Mucosa of descending colon (tissue), 3 donors: Measurements from ENCODE around the gene NR5A1. TPM values are rescaled to one million over a fixed set of nuclear protein-coding genes. Genes with fewer than 3 reads are reported as not detected.

Experiments
- ATAC-seq: fragments of 200-7000 bp; cut with Tn5 transposase; one replicate; pipeline ENCODE4 v1.9.1; 2020; ENCODE audit warnings: mild to moderate bottlenecking, moderate library complexity
- DNase-seq, 3 donors: peaks; one replicate each; pipeline ENCODE4 v3.0.0-alpha.2; 2020
- H3K36me3 ChIP-seq: fragments of 200-600 bp; one replicate; pipeline ENCODE4 v1.8.0; 2021; ENCODE audit warnings: low read depth, mild to moderate bottlenecking
- H3K4me1 ChIP-seq: fragments of 200-600 bp; one replicate; pipeline ENCODE4 v1.8.0; 2021; ENCODE audit warnings: low read depth, mild to moderate bottlenecking
- H3K4me3 ChIP-seq: fragments of 200-600 bp; one replicate; pipeline ENCODE4 v1.8.0; 2021; ENCODE audit warnings: mild to moderate bottlenecking
- H3K9me3 ChIP-seq: fragments of 200-600 bp; one replicate; pipeline ENCODE4 v1.8.0; 2021; ENCODE audit warnings: mild to moderate bottlenecking
- CTCF ChIP-seq: fragments of 200-600 bp; IDR thresholded peaks from one replicate; pipeline ENCODE4 v1.8.0; 2022; ENCODE audit warnings: antibody characterized with exemption, mild to moderate bottlenecking
- intact Hi-C, 2 donors: fragments of 100-400 bp; cut with DNase I in 1 of 2; cut with micrococcal nuclease in 1 of 2; formaldehyde crosslinking; loops; one replicate each; pipeline versions ENCODE4 v1.11.0 to v1.11.1; 2022; cut with DNase I, micrococcal nuclease
- total RNA-seq, 3 donors: library from RNA; stranded (reverse); fragmentation: NEBNext Ultra II Directional in 2 of 3; extraction: Animal tissue kit (Norgen Biotek cat#: 25700) in 2 of 3; gene quantifications; one replicate each; pipeline versions ENCODE4 v1.2.1 to v1.2.4, GENCODE V29; 2021 to 2023
- donor health status: DM: no; HTN: no; CAD: no; lungs with moderate emphysema.
- donor health status: DM: no; HTN: no; CAD: no.
- donor health status: DM: no; HTN: yes; CAD: no.

The NR5A1 gene
- total RNA-seq, 3 donors from 2014 or later: 0.12 TPM; not detected in 2

- intact Hi-C loops: no loop called here
- DNase-seq: peak; percentile 74 to 87 (median 79)
These were observed 53.5 kb downstream of the NR5A1 start for GRCh38 chr9:124453586-124454191.

GRCh38 chr9:124452841-124453585, 54.2 kb downstream of the NR5A1 start:
- ATAC-seq (no peak), DNase-seq (peak in 1 of 3 donors; percentile 36)
- no peak for TF ChIP-seq CTCF
- no peak overlapping the region for H3K4me3 ChIP-seq
- H3K4me1 ChIP-seq: peaks cover 3% of the 10 kb centered on the region
- no peaks in the 10 kb centered on the region for H3K36me3 ChIP-seq
- intact Hi-C loops: no loop called here
- H3K9me3 ChIP-seq: no peaks in the 10 kb centered on the region

More at GRCh38 chr9:124453586-124454191, 53.5 kb downstream of the NR5A1 start:
- H3K4me3 ChIP-seq: no peak overlapping the region
- no peak for TF ChIP-seq CTCF
- no peaks in the 10 kb centered on the region for H3K9me3 ChIP-seq
- no peaks in the 10 kb centered on the region for H3K36me3 ChIP-seq
- peak; percentile 84 for ATAC-seq
- peaks cover 3% of the 10 kb centered on the region for H3K4me1 ChIP-seq

- no peaks in the 10 kb centered on the region for H3K36me3 ChIP-seq
- no peaks in the 10 kb centered on the region for H3K9me3 ChIP-seq
- no peak for TF ChIP-seq CTCF
- DNase-seq (peak in 1 of 3 donors; percentile 33), ATAC-seq (no peak)
- H3K4me1 ChIP-seq: peaks cover 3% of the 10 kb centered on the region
- no peak overlapping the region for H3K4me3 ChIP-seq
- intact Hi-C loops: no loop called here
These were observed 54.9 kb downstream of the NR5A1 start for GRCh38 chr9:124452326-124452725.

- peak in 1 of 3 donors; percentile 20 for DNase-seq
- ATAC-seq: no peak
- no peak for TF ChIP-seq CTCF
These were observed 56.1 kb downstream of the NR5A1 start for GRCh38 chr9:124450931-124451661.

GRCh38 chr9:124450241-124450924, 56.8 kb downstream of the NR5A1 start, which contains the start of gene ADGRD2:
ADGRD2 (plus strand) TSS chr9:124450451; CDS start chr9:124451667, 1,216 bp downstream.
- DNase-seq: peak in 1 of 3 donors; percentile 44
- H3K4me3 ChIP-seq: no peak within 1 kb of the TSS
- intact Hi-C loops: no loop called here

More at GRCh38 chr9:124450931-124451661, 56.1 kb downstream of the NR5A1 start:
- peaks cover 3% of the 10 kb centered on the region for H3K4me1 ChIP-seq
- intact Hi-C loops: no loop called here
- no peaks in the 10 kb centered on the region for H3K9me3 ChIP-seq
- no peaks in the 10 kb centered on the region for H3K36me3 ChIP-seq
- H3K4me3 ChIP-seq: no peak overlapping the region

More at GRCh38 chr9:124450241-124450924, 56.8 kb downstream of the NR5A1 start, which contains the start of gene ADGRD2:
- H3K4me1 ChIP-seq: peaks cover 3% of the 10 kb centered on the region
- H3K36me3 ChIP-seq: no peaks in the 10 kb centered on the region
- ATAC-seq: no peak
- no peak for TF ChIP-seq CTCF
- no peaks in the 10 kb centered on the region for H3K9me3 ChIP-seq
